B cell (primary cell): ENCODE measurements around the gene SEMA3B.

Source experiments
- CTCF ChIP-seq: fragments of 200-600 bp; IDR thresholded peaks from one replicate; pipeline ENCODE4 v1.8.0; 2022; ENCODE audit warnings: antibody characterized with exemption, mild to moderate bottlenecking
- EZH2 ChIP-seq: IDR thresholded peaks from 2 replicates; pipeline ENCODE4 v1.6.1; 2012; ENCODE audit warnings: borderline replicate concordance, low read depth, mild to moderate bottlenecking, moderate library complexity, low read length; ENCODE audit not compliant: insufficient read depth, poor library complexity, severe bottlenecking

- peak; percentile 40 for TF ChIP-seq CTCF
- no peak for TF ChIP-seq EZH2
Measured at GRCh38 chr3:50242851-50243542, 25.9 kb upstream of the SEMA3B start.
